ENCODE data around the gene SETBP1.
A peak's percentile ranks its signal among the peaks of the same experiment; 100 is the strongest.

Gene SETBP1

GRCh38 chr18:44895176-44895798 lies 214.6 kb downstream of the SETBP1 start:
- H3K4me1 ChIP-seq (ENCODE audit: control insufficient read depth, low read length), result peaks cover 10% of the 10 kb centered on the region
- no peaks in the 10 kb centered on the region for H4K20me1 ChIP-seq (ENCODE audit: control insufficient read depth, insufficient read depth, low read depth, low read length)
- TF ChIP-seq CTCF (IDR thresholded peaks at IDR 0.05; ENCODE audit: low read depth, low read length, poor library complexity, severe bottlenecking) (peak; percentile 36), EZH2phosphoT487 (IDR thresholded peaks at IDR 0.05; ENCODE audit: borderline replicate concordance, low read length) (no peak)
- H3K79me2 ChIP-seq (ENCODE audit: control insufficient read depth, low read length), result no peaks in the 10 kb centered on the region
- H3K9me2 ChIP-seq (replicated peaks; ENCODE audit: control insufficient read depth, low read length), result no peaks in the 10 kb centered on the region
- H3K27me3 ChIP-seq (ENCODE audit: control insufficient read depth, low read length), result no peaks in the 10 kb centered on the region
- no peak overlapping the region for H3K4me2 ChIP-seq (ENCODE audit: low read length)
- peaks cover 12% of the 10 kb centered on the region; the same call in 1 of the 2 replicates for H3K9me3 ChIP-seq (ENCODE audit: control insufficient read depth, insufficient read depth, low read length)
- H3K27ac ChIP-seq (ENCODE audit: low read depth, low read length), result no peak overlapping the region
- no peaks in the 10 kb centered on the region for H3F3A ChIP-seq (ENCODE audit: control insufficient read depth, insufficient read depth)
- H3K4me3 ChIP-seq (ENCODE audit: low read length), result no peak overlapping the region
- peaks cover 13% of the 10 kb centered on the region for H3K36me3 ChIP-seq (ENCODE audit: control insufficient read depth, low read length)

- Histone ChIP-seq H4K20me1 (ENCODE audit: control insufficient read depth, insufficient read depth, low read depth, low read length) (no peaks in the 10 kb centered on the region), H3K9me2 (replicated peaks; ENCODE audit: control insufficient read depth, low read length) (no peaks in the 10 kb centered on the region), H3K27me3 (ENCODE audit: control insufficient read depth, low read length) (no peaks in the 10 kb centered on the region), H3K79me2 (ENCODE audit: control insufficient read depth, low read length) (no peaks in the 10 kb centered on the region), H3K36me3 (ENCODE audit: control insufficient read depth, low read length) (peaks cover under 1% of the 10 kb centered on the region; the same call in 1 of the 2 replicates), H3K4me3 (ENCODE audit: low read length) (no peak overlapping the region), H3K4me1 (ENCODE audit: control insufficient read depth, low read length) (peaks cover 10% of the 10 kb centered on the region), H3K9me3 (ENCODE audit: control insufficient read depth, insufficient read depth, low read length) (0 out of 2 replicates have a peak, but pooled peaks cover under 1% of the 10 kb centered on the region), H3K27ac (ENCODE audit: low read depth, low read length) (no peak overlapping the region), H3K4me2 (ENCODE audit: low read length) (no peak overlapping the region), H3F3A (ENCODE audit: control insufficient read depth, insufficient read depth) (no peaks in the 10 kb centered on the region)
- TF ChIP-seq CTCF (IDR thresholded peaks at IDR 0.05; ENCODE audit: low read depth, low read length, poor library complexity, severe bottlenecking) (no peak), EZH2phosphoT487 (IDR thresholded peaks at IDR 0.05; ENCODE audit: borderline replicate concordance, low read length) (no peak)
These were observed 216.2 kb downstream of the SETBP1 start for GRCh38 chr18:44896846-44897245.

- no peaks in the 10 kb centered on the region for H3F3A ChIP-seq (ENCODE audit: control insufficient read depth, insufficient read depth)
- peaks cover 10% of the 10 kb centered on the region for H3K4me1 ChIP-seq (ENCODE audit: control insufficient read depth, low read length)
- no peaks in the 10 kb centered on the region for H3K36me3 ChIP-seq (ENCODE audit: control insufficient read depth, low read length)
- H3K9me2 ChIP-seq (replicated peaks; ENCODE audit: control insufficient read depth, low read length), result no peaks in the 10 kb centered on the region
- no peaks in the 10 kb centered on the region for H3K27me3 ChIP-seq (ENCODE audit: control insufficient read depth, low read length)
- no peak overlapping the region for H3K4me2 ChIP-seq (ENCODE audit: low read length)
- H3K4me3 ChIP-seq (ENCODE audit: low read length), result no peak overlapping the region
- TF ChIP-seq EZH2phosphoT487 (IDR thresholded peaks at IDR 0.05; ENCODE audit: borderline replicate concordance, low read length) (no peak), CTCF (IDR thresholded peaks at IDR 0.05; ENCODE audit: low read depth, low read length, poor library complexity, severe bottlenecking) (no peak)
- no peaks in the 10 kb centered on the region for H3K79me2 ChIP-seq (ENCODE audit: control insufficient read depth, low read length)
- H3K27ac ChIP-seq (ENCODE audit: low read depth, low read length), result no peak overlapping the region
- H4K20me1 ChIP-seq (ENCODE audit: control insufficient read depth, insufficient read depth, low read depth, low read length), result no peaks in the 10 kb centered on the region
- H3K9me3 ChIP-seq (ENCODE audit: control insufficient read depth, insufficient read depth, low read length), result no peaks in the 10 kb centered on the region
These were observed 216.7 kb downstream of the SETBP1 start for GRCh38 chr18:44897411-44897810.
